ENCODE measurements around the gene NEMP1.

DNA sequence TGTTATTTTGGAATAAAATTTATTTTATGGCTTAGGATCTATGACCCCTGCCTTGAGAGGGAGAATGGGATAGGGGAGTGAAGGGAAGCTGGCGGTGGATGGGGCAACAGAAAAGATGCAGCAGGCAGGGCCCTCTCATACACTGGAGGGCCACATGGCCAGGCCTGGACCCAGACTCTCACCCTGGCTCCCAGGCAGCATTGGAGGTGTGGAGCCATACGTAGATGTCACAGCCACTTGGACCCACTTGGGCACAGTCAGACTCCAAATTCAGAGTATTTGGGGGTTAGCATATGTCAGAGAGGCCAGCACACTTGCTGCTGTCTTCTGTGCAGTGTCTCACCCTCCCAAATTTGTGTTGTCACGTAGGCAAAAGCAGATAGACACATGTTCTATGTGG lies 16.8 kb upstream of the NEMP1 start:
- TF ChIP-seq CTCF (IDR thresholded peaks at IDR 0.05; ENCODE audit: poor library complexity, severe bottlenecking) (no peak), EP300 (conservative IDR thresholded peaks at IDR 0.05; ENCODE audit: poor library complexity, severe bottlenecking) (no peak), TAF1 (IDR thresholded peaks at IDR 0.05; ENCODE audit: low read depth) (no peak), EZH2 (IDR thresholded peaks at IDR 0.05; ENCODE audit: borderline replicate concordance, insufficient read depth, low read length, poor library complexity, severe bottlenecking) (no peak)
